HG03025 (cell line): ENCODE data around the gene LCOR.
"Not testable (repeated sequence)": the region's sequence is repeated elsewhere in the genome, so short reads cannot be mapped to it uniquely, and the experiment has no call there.

Experiments
- ATAC-seq: cut with Tn5 transposase; IDR thresholded peaks from one replicate; pipeline ENCODE4 v1.9.1; 2021; ENCODE audit warnings: mild to moderate bottlenecking, moderate library complexity; ENCODE audit not compliant: unreplicated experiment, low FRiP score

Gene LCOR

DNA sequence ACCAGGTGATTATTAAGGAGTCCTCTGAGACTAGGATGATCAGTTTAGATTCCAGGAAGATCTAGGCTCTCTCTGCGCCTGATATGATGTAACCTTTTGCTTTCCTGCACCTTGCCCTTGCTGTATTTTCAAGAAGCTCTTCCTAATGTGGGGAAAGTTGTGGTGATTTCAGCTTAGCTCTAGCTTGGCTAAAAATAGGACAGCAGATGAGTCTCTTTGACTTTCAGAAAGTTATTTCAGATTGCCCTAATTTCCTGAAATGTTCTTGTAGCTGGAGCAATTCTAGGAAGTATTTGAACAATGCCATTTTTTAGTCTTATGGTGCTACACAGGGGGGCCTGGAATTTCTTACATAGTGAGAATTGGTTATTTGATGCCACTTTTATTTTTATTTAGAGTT lies 3.8 kb downstream of the LCOR start:
- no peak for ATAC-seq

DNA sequence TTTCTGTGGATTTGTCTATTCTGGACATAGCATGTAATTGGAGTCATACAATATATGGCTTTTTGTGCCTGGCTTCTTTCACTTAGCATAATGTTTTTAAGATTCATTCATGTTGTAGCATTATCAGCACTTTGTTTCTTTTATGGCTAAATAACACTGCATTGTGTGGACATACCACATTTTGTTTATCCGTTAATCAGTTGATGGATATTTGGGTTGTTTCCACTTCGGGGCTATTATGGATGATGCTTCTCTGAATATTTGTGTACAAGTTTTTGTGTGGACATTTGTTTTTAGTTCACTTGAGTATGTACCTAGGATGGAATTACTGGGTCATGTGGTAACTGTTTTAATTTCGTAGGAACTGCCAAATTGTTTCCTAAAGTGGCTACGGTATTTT lies 6.4 kb downstream of the LCOR start:
- no peak for ATAC-seq

DNA sequence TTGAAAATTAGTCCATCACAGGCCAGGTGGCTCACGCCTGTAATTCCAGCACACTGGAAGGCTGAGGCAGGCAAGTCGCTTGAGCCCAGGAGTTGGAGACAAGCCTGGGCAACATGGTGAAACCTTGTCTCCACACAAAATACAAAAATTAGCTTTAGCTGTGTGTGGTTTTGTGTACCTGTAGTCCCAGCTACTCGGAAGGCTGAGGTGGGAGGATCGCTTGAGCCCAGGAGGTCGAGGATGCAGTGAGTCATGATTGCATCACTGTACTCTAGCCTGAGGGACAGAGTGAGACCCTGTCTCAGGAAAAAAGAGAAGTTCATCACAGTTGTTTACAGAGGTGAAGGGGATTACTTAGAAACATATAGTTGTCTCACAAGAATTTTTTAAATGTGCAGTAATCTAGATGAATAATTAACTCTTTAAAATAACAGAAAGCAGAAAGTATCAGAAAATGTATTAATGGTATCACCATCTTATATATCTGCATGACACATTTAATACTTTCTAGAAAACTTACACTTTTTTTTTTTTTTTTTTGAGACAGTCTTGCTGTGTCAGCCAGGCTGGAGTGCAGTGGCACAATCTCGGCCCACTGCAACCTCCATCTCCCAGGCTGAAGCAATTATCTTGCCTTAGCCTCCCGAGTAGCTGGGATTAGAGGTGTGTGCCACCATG lies 8.9 kb downstream of the LCOR start:
- no peak for ATAC-seq

DNA sequence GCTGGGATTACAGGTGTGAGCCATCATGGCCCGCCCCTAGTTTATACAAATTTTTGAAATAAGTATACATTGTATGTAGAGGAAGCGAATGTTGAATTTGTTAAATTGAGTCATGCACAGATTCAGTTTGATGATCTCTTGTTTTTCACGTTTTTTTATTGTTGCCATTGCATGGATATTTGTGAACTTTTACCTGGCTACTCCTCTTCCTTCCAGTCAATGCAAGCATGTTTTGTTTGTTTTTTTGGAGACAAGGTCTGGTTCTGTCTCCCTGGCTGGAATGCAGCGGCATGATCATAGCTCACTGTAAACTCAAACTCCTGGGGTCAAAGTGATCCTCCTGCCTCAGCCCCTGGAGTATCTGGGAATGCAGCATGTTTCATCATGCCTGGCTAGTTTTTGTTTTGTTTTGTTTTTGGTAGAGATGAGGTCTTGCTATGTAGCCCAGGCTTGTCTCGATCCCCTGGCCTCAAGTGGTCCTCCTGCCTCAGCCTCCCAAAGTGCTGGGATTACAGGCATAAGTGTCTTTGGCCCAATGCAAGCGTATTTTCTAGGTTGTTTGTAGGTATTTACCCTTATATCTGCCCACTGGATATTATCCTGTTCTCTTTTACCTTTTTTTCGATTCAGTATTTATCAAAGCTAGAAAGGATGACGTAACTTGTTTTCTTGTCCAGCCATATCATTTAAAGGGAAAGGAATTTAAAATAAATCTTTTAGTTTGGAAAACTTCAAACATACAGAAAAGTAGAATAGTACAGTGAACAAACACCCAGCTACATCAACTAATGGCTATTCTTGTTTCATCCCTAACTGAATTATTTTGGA lies 11.0 kb downstream of the LCOR start:
- ATAC-seq = no peak

DNA sequence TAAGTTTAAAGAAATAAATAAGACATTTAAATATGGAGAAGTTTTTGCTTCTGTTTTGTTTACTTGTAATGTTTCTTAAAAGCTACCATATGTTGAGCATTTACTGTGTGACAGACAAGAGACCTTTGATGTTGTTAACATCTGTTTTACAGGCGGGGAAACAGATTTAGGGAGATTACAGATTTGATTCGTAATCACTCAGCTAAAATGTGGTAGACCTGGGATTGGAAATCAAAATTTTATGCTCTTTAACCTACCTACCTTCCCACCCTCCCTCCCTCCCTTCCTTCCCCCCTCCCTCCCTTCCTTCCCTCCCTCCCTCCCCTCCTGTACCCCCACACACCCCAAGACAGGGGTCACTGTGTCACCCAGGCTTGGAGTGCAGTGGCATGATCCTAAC lies 11.7 kb downstream of the LCOR start:
- no peak for ATAC-seq

DNA sequence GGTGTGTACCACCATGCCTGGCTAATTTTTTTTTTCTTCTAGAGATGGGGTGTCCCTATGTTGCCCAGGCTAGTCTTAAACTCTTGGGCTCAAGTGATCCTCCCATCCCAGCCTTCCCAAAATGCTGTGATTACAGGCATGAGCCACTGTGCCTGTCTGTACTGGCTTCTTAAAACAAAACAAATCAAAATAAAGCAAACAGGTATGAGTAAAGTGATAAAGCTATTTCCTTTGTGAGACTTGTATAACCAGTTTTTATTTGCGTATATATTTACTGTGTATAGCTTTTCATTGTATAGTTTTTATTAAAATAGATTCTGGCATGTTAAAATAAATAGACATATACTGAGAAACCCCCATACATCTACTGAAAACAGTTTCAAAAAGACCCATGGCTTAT lies 14.3 kb downstream of the LCOR start:
- ATAC-seq = no peak

DNA sequence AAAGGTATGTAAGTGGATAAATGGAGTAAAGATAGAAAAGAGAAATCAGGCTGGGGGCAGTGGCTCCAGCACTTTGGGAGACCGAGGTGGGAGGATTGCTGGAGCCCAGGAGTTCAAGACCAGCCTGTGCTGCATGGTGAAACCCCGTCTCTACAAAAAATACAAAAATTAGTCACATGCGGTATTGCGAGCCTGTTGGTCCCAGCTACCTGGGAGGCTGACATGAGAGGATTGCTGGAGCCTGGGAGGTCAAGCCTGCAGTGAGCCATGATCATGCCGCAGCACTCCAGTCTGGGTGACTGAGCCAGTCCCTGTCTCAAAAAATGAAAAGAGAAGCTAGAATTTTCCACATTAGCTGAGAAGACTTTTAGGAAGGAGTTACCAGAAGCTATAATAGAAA lies 14.8 kb downstream of the LCOR start:
- no peak for ATAC-seq

DNA sequence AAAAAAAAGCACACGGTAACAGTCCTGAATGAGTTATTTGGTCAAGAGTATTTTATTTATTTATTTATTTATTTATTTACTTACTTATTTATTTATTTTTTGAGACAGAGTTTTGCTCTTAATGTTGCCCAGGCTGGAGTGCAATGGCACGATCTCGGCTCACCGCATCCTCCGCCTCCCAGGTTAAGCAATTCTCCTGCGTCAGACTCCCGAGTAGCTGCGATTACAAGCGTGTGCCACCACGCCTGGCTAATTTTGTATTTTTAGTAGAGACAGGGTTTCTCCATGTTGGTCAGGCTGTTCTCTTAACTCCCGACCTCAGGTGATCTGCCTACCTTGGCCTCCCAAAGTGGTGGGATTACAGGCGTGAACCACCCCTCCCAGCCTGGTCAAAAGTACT lies 15.3 kb downstream of the LCOR start:
- ATAC-seq = not testable (repeated sequence)

DNA sequence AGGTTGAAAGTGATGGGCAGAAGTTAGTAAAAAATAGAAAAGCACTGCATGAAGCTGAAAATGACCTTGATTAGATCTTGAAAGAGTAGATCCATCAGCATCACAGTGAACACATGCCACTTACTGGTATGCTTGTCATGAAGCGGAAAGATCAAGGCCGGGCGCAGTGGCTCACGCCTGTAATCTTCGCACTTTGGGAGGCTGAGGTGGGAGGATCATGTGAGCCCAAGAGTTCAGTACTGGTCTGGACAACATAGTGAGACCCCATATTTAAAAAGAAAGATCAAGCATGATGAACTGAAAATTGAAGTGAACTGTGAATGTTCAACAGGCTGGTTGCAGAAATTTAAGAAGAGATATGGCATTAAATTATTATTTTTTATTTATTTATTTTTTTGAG lies 18.0 kb downstream of the LCOR start:
- no peak for ATAC-seq

DNA sequence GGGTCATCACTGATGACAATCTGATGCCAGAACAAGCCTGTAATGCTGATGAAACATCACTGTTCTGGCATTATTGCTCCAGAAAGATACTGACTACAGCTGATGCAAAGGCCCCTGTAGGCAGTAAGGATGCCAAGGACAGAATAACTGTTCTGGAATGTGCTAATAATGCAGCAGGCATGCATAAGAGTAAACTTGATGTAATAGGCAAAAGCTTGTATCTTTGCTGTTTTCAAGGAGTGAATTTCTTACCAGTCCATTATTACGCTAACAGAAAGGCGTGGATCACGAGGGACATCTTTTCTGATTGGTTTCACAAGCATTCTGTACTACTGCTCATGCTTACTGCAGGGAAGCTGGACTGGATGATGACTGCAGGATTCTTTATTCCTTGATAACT lies 18.7 kb downstream of the LCOR start:
- no peak for ATAC-seq

DNA sequence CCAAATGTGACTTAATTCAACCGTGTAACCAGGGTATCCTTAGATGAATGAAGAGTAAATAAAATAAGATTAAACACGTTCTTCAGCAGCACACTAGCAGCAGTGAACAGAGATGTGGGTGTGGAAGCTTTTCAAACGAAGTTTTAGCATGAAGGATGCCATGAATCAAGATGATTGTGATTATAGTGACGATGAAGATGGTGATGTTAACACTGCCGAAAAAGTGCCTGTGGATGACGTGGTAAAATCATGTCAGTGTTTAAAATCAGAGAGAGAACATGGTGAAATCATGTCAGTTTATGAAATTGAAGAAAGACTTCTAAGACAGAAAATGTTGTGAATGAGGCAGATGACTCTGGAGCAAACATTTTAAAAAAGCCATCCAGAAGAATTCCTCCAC lies 19.2 kb downstream of the LCOR start:
- no peak for ATAC-seq

DNA sequence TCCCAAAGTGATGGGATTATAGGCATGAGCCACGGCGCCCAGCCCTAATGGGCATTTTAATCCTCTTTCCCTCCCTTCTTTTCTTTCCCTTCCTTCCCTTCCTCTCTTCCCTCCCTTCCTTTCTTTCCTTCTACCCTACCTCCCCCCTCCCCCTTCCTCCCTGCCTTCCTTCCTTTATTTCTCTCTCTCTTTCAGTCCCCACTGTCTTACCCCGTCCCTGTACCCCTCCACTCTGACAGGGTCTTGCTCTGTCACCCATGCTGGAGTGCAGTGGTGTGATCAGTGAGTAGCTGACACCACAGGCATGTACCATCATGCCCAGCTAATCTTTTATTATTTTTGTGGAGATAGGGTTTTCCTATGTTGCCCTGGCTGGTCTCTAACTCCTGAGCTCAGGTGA lies 24.2 kb downstream of the LCOR start:
- no peak for ATAC-seq

DNA sequence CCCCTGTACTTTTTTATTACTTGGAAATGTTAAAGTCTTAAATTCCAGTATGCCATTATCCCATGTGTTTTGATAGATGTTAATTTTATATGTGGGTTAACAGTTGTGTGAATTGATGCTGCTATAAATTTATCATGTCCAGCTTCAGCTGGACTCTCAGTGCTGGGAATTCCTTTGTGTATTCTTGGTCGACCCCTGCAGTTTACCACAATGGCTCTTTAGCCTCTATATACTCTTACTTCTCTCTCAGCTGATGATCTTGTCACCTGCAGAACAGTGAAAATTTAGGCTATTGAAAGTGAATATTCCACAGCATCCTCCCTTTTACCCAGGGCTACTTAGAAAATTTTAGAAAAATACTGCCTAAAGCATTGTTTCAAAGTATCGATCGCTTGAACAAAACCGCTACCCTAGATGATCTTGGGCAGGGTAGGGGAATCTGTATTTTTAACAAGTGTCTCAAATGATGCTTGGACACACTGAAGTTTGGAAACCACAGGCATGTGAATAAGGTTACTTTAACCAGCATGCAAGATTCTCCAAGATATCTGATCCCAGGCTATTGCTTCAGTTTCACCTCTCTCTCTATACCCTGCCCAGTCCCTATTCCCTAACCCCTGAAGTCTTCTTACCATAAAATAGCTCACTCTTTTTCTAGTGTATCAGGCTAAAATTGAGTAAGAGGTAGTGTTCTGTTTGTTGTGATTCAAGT lies 25.4 kb downstream of the LCOR start:
- ATAC-seq = no peak

DNA sequence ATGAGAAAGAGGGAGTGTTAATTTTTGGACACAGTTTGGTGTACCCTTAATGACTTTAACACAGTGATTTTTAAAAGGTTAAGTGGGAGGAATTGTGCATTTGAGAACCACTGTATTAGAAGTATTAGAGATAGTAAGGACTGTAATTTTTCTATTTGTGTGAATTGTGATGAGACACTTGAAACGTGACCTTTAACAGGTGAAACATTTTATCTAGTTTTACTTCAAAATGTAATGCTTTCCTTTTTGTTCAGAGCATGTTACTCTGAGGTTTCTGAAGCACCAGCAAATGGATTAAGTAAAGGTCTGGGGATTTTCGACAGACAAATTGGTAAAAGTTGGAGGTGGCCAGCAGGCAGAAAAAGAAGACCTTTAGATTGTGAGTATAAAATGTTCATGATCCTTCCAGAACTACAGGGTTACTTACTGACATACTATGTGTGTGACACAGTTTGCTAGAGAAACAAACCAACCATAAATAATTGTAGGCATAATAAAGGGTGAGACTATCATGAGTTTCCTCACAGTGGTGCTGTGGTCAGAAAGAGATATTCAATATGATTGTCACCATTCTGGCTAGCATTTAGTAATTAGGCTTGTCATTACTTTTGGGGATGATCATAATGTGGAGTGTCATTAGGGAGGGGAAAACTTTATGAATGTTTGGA lies 26.1 kb downstream of the LCOR start:
- ATAC-seq = no peak

DNA sequence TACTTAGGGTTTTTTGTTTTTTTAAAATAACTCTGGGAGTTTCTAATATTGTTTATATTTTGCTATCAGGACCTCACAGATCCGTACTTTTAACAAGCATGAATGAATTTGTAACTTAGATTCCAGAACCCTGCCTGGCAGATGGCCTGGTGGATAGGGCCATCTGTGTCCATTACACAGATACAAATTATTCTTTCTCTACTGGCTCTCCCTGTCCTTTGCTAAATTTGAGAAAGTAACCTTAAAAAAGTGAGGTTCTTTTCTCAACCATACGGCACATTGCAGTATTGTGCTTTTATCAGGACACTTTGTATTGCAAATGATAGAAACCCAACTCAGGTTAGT lies 26.6 kb downstream of the LCOR start:
- ATAC-seq = no peak

DNA sequence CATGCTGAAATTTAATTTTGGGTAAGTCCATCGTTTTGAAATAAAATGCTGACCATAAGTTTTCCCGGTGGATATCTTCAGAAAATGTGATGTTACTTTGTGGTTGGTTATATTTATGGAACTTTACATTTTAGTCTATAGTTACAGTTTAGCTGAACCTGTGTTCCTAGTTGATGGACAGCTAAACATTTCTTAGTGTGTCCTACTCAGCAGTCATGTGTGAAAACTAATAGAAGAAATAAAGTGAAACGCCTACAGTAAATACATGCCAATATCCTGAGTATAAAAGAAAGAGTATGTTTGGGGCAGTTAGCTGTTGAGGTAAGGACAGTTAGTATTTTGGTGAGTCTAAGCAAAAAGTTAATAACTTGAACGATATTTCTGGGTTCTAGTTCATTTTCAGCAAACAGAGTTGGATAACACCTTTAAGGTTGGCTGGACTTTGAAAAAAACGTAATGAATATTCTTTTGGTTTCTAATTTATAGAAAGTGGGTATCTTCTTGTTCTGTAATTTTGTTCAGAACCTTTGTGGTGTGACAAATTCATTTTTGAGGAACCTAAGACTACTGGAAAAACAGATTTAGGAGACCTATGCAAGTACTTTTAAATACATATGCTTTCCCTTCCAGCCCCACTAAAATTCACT lies 28.7 kb downstream of the LCOR start:
- ATAC-seq = no peak

DNA sequence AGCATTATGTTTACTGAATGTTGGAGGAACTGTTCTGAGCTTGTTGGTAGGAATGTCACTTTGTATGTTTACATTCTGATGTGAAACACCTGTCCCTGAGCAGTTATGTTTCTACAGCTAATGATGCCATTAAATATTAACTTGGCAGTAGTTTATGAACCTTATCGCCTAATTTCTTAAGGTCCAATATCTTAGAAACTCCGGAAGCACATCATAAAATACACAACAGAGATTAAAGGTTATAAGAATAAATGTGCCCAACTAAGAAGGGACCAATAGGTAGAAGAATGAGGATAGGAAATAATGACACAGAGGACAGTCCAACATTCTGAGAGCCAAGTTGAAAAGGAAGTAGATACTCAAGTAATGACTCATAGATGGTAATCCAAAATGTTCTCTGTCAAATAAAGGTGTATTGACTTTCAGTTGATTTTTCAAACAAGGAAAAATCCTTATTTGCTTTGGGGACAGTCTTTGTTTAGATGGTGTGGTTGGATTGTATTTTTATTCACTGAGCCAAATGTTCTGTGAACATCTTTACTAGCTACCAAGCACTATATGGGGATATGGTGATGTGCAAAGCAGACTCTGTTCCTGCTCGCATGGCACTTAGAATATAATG lies 31.9 kb downstream of the LCOR start:
- no peak for ATAC-seq

DNA sequence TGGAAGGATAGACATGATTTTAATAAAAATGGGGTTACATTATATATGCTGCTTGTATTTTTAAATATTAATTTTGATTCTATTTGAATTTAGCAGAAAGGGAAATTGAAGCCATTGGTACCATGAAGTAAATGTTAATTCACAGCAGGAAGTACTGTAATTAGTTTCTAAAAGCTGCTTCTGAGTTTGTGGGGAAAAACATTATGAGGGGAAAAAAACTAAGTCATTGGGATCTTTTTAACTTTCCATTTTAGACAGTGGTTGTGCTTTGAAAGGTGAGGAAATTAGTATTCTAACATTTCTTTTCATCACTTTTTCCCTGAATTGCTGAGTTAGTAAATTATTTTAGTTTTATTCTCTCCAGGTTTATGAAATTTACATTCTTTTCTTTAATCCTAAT lies 41.0 kb downstream of the LCOR start:
- no peak for ATAC-seq

DNA sequence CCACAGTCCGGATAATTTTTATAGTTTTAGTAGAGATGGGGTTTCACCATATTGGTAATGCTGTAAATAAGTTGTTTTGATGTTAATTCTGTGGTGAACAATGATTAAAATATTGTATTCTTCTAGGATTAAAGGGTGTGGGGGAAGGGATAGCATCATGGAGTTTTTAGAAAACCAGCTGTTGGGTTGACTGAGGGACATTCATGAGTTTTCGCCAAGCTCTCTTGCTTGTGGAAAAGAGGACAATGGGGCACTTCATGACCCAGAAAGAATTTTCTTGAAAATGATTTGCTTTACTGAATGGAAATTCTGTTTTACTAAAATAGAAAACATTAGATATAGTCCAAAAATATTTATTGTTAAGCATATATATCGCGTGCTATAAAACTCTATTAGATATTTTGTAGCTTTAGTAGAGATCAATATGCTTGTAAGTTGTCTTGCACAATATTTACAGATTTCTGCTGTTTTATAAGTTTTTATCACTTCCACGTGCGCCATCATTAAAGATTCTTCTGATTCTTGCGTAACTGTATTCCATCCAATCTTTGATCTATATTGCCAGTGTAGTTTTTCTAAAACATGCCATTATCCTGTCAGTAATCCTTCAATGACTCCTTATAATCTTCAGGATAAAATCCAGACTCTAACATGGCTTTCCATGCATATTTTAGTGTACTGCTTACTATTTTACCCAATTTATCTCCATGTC lies 41.8 kb downstream of the LCOR start:
- ATAC-seq = no peak

DNA sequence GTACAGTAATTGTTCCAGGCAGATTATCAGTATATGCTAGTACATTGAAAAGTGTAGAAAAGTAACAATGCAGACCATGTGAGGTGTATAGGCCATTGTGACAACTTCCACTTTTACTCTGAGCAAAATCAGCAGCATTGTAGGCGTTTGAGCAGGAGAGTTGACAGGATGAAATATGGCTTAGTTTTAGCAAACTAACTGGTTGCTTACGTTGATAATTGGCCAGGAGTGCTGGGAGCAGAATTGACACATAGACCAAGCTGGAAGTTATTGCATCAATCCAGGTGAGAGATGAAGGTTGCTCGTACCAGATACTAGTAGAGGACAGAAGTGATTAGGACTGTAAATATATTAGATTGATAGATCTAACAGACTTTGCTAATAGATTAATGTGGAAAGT lies 46.0 kb downstream of the LCOR start:
- no peak for ATAC-seq
